ENCODE measurements around the gene LRCH4.

GRCh38 chr7:100584683-100585510, 1.0 kb downstream of the LRCH4 start:
- TF ChIP-seq CTCF (conservative IDR thresholded peaks at IDR 0.05 in 1 of 2, IDR thresholded peaks at IDR 0.05 in 1 of 2; ENCODE audit: extremely low read depth in 1 of 2, insufficient read depth in 1 of 2, low read depth in 1 of 2, low read length in 2 of 2) (no peak), EZH2 (IDR thresholded peaks at IDR 0.05; ENCODE audit: borderline replicate concordance, low read length) (no peak)

All from mammary epithelial cell (primary cell).